ENCODE measurements around the gene PHF2.

The PHF2 gene

GRCh38 chr9:93630806-93631411, 54.5 kb downstream of the PHF2 start:
- peak; percentile 4 for DNase-seq (ENCODE audit: low spot score)

GRCh38 chr9:93633492-93634221, 57.3 kb downstream of the PHF2 start:
- DNase-seq (ENCODE audit: low spot score): peak; percentile 7

- DNase-seq (ENCODE audit: low spot score): peak; percentile 4
These were observed 58.2 kb downstream of the PHF2 start for GRCh38 chr9:93634311-93635185.

- DNase-seq (ENCODE audit: low spot score): no peak
These were observed 59.1 kb downstream of the PHF2 start for GRCh38 chr9:93635186-93636107.

- DNase-seq (ENCODE audit: low spot score): no peak
These were observed 59.8 kb downstream of the PHF2 start for GRCh38 chr9:93636172-93636661.

- DNase-seq (ENCODE audit: low spot score): no peak
These were observed 60.3 kb downstream of the PHF2 start for GRCh38 chr9:93636667-93637066.

GRCh38 chr9:93637886-93638285, 61.5 kb downstream of the PHF2 start:
- DNase-seq (ENCODE audit: low spot score): no peak

- DNase-seq (ENCODE audit: low spot score): no peak
These were observed 63.6 kb downstream of the PHF2 start for GRCh38 chr9:93640027-93640426.

- peak; percentile 79 for DNase-seq (ENCODE audit: low spot score)
These were observed 66.6 kb downstream of the PHF2 start for GRCh38 chr9:93642961-93643360.

- no peak for DNase-seq (ENCODE audit: low spot score)
These were observed 68.2 kb downstream of the PHF2 start for GRCh38 chr9:93644397-93645088.

- no peak for DNase-seq (ENCODE audit: low spot score)
These were observed 68.9 kb downstream of the PHF2 start for GRCh38 chr9:93645149-93645889.

GRCh38 chr9:93645921-93646639, 69.7 kb downstream of the PHF2 start:
- no peak for DNase-seq (ENCODE audit: low spot score)

GRCh38 chr9:93646640-93647178, 70.3 kb downstream of the PHF2 start:
- DNase-seq (ENCODE audit: low spot score): no peak

GRCh38 chr9:93648181-93648580, 71.8 kb downstream of the PHF2 start:
- DNase-seq (ENCODE audit: low spot score): no peak

- DNase-seq (ENCODE audit: low spot score): no peak
These were observed 72.5 kb downstream of the PHF2 start for GRCh38 chr9:93648836-93649235.

- DNase-seq (ENCODE audit: low spot score): no peak
These were observed 73.4 kb downstream of the PHF2 start for GRCh38 chr9:93649610-93650261.

GRCh38 chr9:93650448-93650847, 74.1 kb downstream of the PHF2 start:
- no peak for DNase-seq (ENCODE audit: low spot score)

GRCh38 chr9:93651521-93651950, 75.2 kb downstream of the PHF2 start:
- DNase-seq (ENCODE audit: low spot score): no peak
